WTC11 (cell line): ENCODE results near the gene NUAK1. TPM values are rescaled to one million over a fixed set of nuclear protein-coding genes. Genes with fewer than 3 reads are reported as not detected.

Source experiments
- ATAC-seq: fragments of 200-7000 bp; cut with Tn5 transposase; 2 replicates; pipeline ENCODE4 v1.10.0; 2021; ENCODE audit warnings: mild to moderate bottlenecking, moderate library complexity
- CTCF ChIA-PET: fragments of 300-600 bp; sonication (Branson Sonifier 250); formaldehyde crosslinking; loops from one replicate; lab custom pipeline; 2021; ENCODE audit warnings: antibody characterized with exemption; lab: Charles Lee
- POLR2A ChIA-PET: fragments of 350-600 bp; sonication (Branson Sonifier 250); formaldehyde crosslinking; loops from one replicate; lab custom pipeline; 2021; ENCODE audit warnings: antibody characterized with exemption; lab: Charles Lee
- DNase-seq: peaks from one replicate; pipeline ENCODE4 v3.0.0; 2021; ENCODE audit warnings: low spot score
- H3K27ac Mint-ChIP-seq: 2 replicates; pipeline ENCODE4 v1.8.0; 2021; ENCODE audit warnings: mixed read lengths
- H3K27me3 Mint-ChIP-seq: 2 replicates; pipeline ENCODE4 v1.8.0; 2021; ENCODE audit warnings: low read depth, mild to moderate bottlenecking, moderate library complexity, mixed read lengths
- H3K36me3 Mint-ChIP-seq: 2 replicates; pipeline ENCODE4 v1.8.0; 2021; ENCODE audit warnings: mixed read lengths
- H3K4me1 Mint-ChIP-seq: 2 replicates; pipeline ENCODE4 v1.8.0; 2022; ENCODE audit warnings: mixed read lengths
- H3K4me3 Mint-ChIP-seq: 2 replicates; pipeline ENCODE4 v1.8.0; 2021; ENCODE audit warnings: mild to moderate bottlenecking, moderate library complexity, mixed read lengths
- H3K9me3 Mint-ChIP-seq: 2 replicates; pipeline ENCODE4 v1.8.0; 2021; ENCODE audit warnings: mixed read lengths
- AR ChIP-seq: fragments of 250-450 bp; sonication (Bioruptor Pico); IDR thresholded peaks from 2 replicates; pipeline ENCODE4 v1.9.0; 2021; ENCODE audit warnings: mild to moderate bottlenecking
- CBFB ChIP-seq: sonication (generic); formaldehyde crosslinking; IDR thresholded peaks from 2 replicates; pipeline ENCODE4 v1.8.1; 2022; ENCODE audit warnings: mild to moderate bottlenecking, low read depth, missing genetic modification reagents
- FOXK1 ChIP-seq: sonication (generic); formaldehyde crosslinking; IDR thresholded peaks from 2 replicates; pipeline ENCODE4 v1.8.0; 2022; ENCODE audit warnings: mild to moderate bottlenecking, moderate library complexity, missing genetic modification reagents
- FOXP1 ChIP-seq: sonication (generic); formaldehyde crosslinking; IDR thresholded peaks from 2 replicates; pipeline ENCODE4 v1.8.0; 2022; ENCODE audit warnings: missing genetic modification reagents, mild to moderate bottlenecking, moderate library complexity, borderline replicate concordance
- FOXP4 ChIP-seq: sonication (generic); formaldehyde crosslinking; IDR thresholded peaks from 2 replicates; pipeline ENCODE4 v1.8.0; 2022; ENCODE audit warnings: mild to moderate bottlenecking, missing genetic modification reagents
- GTF2I ChIP-seq: fragments of 250-450 bp; sonication (Bioruptor Pico); conservative IDR thresholded peaks from 2 replicates; pipeline ENCODE4 v1.4.0; 2021; ENCODE audit warnings: mild to moderate bottlenecking
- JAZF1 ChIP-seq: fragments of 250-450 bp; sonication (Bioruptor Pico); IDR thresholded peaks from 2 replicates; pipeline ENCODE4 v1.9.0; 2021; ENCODE audit warnings: moderate library complexity, mild to moderate bottlenecking, inconsistent platforms
- NFATC4 ChIP-seq: fragments of 250-450 bp; sonication (Bioruptor Pico); IDR thresholded peaks from 2 replicates; pipeline ENCODE4 v1.9.0; 2021; ENCODE audit warnings: mild to moderate bottlenecking
- RELA ChIP-seq: sonication (generic); formaldehyde crosslinking; IDR thresholded peaks from 2 replicates; pipeline ENCODE4 v1.8.1; 2022; ENCODE audit warnings: missing genetic modification reagents, mild to moderate bottlenecking, borderline replicate concordance
- SMAD4 ChIP-seq: sonication (generic); formaldehyde crosslinking; IDR thresholded peaks from 2 replicates; pipeline ENCODE4 v1.8.0; 2022; ENCODE audit warnings: mild to moderate bottlenecking, missing genetic modification reagents
- TCF7 ChIP-seq: sonication (generic); formaldehyde crosslinking; IDR thresholded peaks from 2 replicates; pipeline ENCODE4 v1.8.0; 2022; ENCODE audit warnings: mild to moderate bottlenecking, low read depth, missing genetic modification reagents, moderate library complexity
- TEAD4 ChIP-seq: sonication (generic); formaldehyde crosslinking; IDR thresholded peaks from 2 replicates; pipeline ENCODE4 v1.8.0; 2022; ENCODE audit warnings: mild to moderate bottlenecking, missing genetic modification reagents
- TP53 ChIP-seq: sonication (generic); formaldehyde crosslinking; IDR thresholded peaks from 2 replicates; pipeline ENCODE4 v1.8.1; 2023; ENCODE audit warnings: mild to moderate bottlenecking, missing genetic modification reagents
- ZNF219 ChIP-seq: sonication (generic); formaldehyde crosslinking; IDR thresholded peaks from 2 replicates; pipeline ENCODE4 v1.8.0; 2023; ENCODE audit warnings: missing genetic modification reagents, mild to moderate bottlenecking, borderline replicate concordance
- ZNF232 ChIP-seq: sonication (generic); formaldehyde crosslinking; IDR thresholded peaks from 2 replicates; pipeline ENCODE4 v1.8.0; 2022; ENCODE audit warnings: mild to moderate bottlenecking, missing genetic modification reagents
- ZNF263 ChIP-seq: sonication (generic); formaldehyde crosslinking; IDR thresholded peaks from 2 replicates; pipeline ENCODE4 v1.8.1; 2022; ENCODE audit warnings: low read depth, mild to moderate bottlenecking, moderate library complexity, missing genetic modification reagents
- ZNF317 ChIP-seq: sonication (generic); formaldehyde crosslinking; IDR thresholded peaks from 2 replicates; pipeline ENCODE4 v1.8.1; 2023; ENCODE audit warnings: low read depth, mild to moderate bottlenecking, moderate library complexity, missing genetic modification reagents, borderline replicate concordance
- ZNF416 ChIP-seq: fragments of 250-450 bp; sonication (Bioruptor Pico); IDR thresholded peaks from 2 replicates; pipeline ENCODE4 v1.9.0; 2021; ENCODE audit warnings: mild to moderate bottlenecking, inconsistent platforms
- ZNF671 ChIP-seq: fragments of 250-450 bp; sonication (Bioruptor Pico); IDR thresholded peaks from 2 replicates; pipeline ENCODE4 v1.8.0; 2021; ENCODE audit warnings: mild to moderate bottlenecking
- total RNA-seq: library from RNA; stranded (reverse); gene quantifications from 3 replicates; pipeline ENCODE4 v1.2.3, GENCODE V29; 2021
- TF ChIP-seq, protein P1 (sequence below): fragments of 250-450 bp; sonication (Bioruptor Pico); IDR thresholded peaks from 2 replicates; pipeline ENCODE4 v1.9.0; 2021; ENCODE audit warnings: mild to moderate bottlenecking
- TF ChIP-seq, protein P2 (sequence below): fragments of 250-450 bp; sonication (Bioruptor Pico); IDR thresholded peaks from 2 replicates; pipeline ENCODE4 v2.1.2; 2022; ENCODE audit warnings: mild to moderate bottlenecking, moderate library complexity
- TF ChIP-seq, protein P3 (sequence below): sonication (generic); formaldehyde crosslinking; conservative IDR thresholded peaks from 2 replicates; pipeline ENCODE4 v1.8.1; 2022; ENCODE audit warnings: mild to moderate bottlenecking, missing genetic modification reagents
- TF ChIP-seq, protein P4 (sequence below): sonication (generic); formaldehyde crosslinking; IDR thresholded peaks from 2 replicates; pipeline ENCODE4 v1.8.0; 2023; ENCODE audit warnings: missing genetic modification reagents, mild to moderate bottlenecking, borderline replicate concordance
- TF ChIP-seq, protein P5 (sequence below): fragments of 200-600 bp; IDR thresholded peaks from 2 replicates; pipeline ENCODE4 v1.8.0; 2022; ENCODE audit warnings: antibody characterized with exemption

The NUAK1 gene
- total RNA-seq, 1 experiment from 2014 or later: 15.9 TPM

GRCh38 chr12:106071686-106072085 is 67.1 kb downstream of the NUAK1 start:
- Mint-ChIP-seq H3K4me1 (peaks cover 6% of the 10 kb centered on the region), H3K9me3 (no peaks in the 10 kb centered on the region), H3K27ac (no peak overlapping the region), H3K36me3 (peaks cover 23% of the 10 kb centered on the region), H3K27me3 (no peaks in the 10 kb centered on the region), H3K4me3 (no peak overlapping the region)
- DNase-seq (no peak), ATAC-seq (no peak)
- ChIA-PET CTCF (no interaction called here), POLR2A (no interaction called here)
- TF ChIP-seq TP53: no peak
- no peak for TF ChIP-seq ZNF263
- TF ChIP-seq TCF7 (CRISPR knock-in tag): no peak
- no peak for TF ChIP-seq JAZF1 (CRISPR knock-in tag)
- TF ChIP-seq, protein P1, sequence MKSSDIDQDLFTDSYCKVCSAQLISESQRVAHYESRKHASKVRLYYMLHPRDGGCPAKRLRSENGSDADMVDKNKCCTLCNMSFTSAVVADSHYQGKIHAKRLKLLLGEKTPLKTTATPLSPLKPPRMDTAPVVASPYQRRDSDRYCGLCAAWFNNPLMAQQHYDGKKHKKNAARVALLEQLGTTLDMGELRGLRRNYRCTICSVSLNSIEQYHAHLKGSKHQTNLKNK (CRISPR knock-in tag): no peak
- TF ChIP-seq ZNF317: no peak
- no peak for TF ChIP-seq ZNF416 (CRISPR knock-in tag)
- no peak for TF ChIP-seq CBFB (CRISPR knock-in tag)
- TF ChIP-seq FOXP1 (CRISPR knock-in tag): no peak
- no peak for TF ChIP-seq RELA (CRISPR knock-in tag)
- TF ChIP-seq ZNF232 (CRISPR knock-in tag): no peak
- TF ChIP-seq TEAD4 (CRISPR knock-in tag): no peak
- TF ChIP-seq AR (CRISPR knock-in tag): no peak
- no peak for TF ChIP-seq SMAD4 (CRISPR knock-in tag)
- TF ChIP-seq, protein P2, sequence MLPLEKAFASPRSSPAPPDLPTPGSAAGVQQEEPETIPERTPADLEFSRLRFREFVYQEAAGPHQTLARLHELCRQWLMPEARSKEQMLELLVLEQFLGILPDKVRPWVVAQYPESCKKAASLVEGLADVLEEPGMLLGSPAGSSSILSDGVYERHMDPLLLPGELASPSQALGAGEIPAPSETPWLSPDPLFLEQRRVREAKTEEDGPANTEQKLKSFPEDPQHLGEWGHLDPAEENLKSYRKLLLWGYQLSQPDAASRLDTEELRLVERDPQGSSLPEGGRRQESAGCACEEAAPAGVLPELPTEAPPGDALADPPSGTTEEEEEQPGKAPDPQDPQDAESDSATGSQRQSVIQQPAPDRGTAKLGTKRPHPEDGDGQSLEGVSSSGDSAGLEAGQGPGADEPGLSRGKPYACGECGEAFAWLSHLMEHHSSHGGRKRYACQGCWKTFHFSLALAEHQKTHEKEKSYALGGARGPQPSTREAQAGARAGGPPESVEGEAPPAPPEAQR (CRISPR knock-in tag): no peak

DNA sequence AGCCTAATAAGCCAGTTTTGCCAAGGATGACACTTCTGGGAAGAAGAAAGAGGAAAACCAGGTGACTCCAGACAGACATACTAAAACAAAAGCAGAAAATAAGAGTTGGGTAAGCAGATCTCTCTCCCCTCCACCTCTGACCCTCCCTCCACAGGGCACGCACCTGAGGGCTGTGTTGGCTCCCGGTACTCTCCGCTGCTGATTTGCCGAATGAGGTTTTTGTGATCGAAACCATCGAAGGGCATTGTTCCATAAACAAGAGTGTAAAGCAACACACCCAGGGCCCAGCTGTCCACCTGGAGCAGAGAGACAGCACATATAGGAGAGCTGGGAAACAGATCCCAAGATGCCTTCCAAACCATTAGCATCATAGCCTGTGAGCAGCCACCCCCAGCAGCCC is 68.1 kb downstream of the NUAK1 start:
- H3K36me3 Mint-ChIP-seq: peaks cover 32% of the 10 kb centered on the region
- no peak for DNase-seq
- H3K4me1 Mint-ChIP-seq: peaks cover 6% of the 10 kb centered on the region
- no peak overlapping the region; the same call in 1 of the 2 replicates for H3K27ac Mint-ChIP-seq
- no peaks in the 10 kb centered on the region for H3K9me3 Mint-ChIP-seq
- no peak overlapping the region for H3K4me3 Mint-ChIP-seq
- ChIA-PET POLR2A (no interaction called here), CTCF (no interaction called here)
- no peaks in the 10 kb centered on the region for H3K27me3 Mint-ChIP-seq
- no peak for ATAC-seq
- TF ChIP-seq ZNF232 (CRISPR knock-in tag) (no peak), FOXP4 (no peak), TCF7 (CRISPR knock-in tag) (no peak), SMAD4 (CRISPR knock-in tag) (no peak), NFATC4 (CRISPR knock-in tag) (no peak), ZNF671 (no peak), GTF2I (CRISPR knock-in tag) (no peak), FOXK1 (CRISPR knock-in tag) (no peak), ZNF219 (CRISPR knock-in tag) (no peak)
- TF ChIP-seq, protein P3, sequence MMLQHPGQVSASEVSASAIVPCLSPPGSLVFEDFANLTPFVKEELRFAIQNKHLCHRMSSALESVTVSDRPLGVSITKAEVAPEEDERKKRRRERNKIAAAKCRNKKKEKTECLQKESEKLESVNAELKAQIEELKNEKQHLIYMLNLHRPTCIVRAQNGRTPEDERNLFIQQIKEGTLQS: no peak
- TF ChIP-seq, protein P4, sequence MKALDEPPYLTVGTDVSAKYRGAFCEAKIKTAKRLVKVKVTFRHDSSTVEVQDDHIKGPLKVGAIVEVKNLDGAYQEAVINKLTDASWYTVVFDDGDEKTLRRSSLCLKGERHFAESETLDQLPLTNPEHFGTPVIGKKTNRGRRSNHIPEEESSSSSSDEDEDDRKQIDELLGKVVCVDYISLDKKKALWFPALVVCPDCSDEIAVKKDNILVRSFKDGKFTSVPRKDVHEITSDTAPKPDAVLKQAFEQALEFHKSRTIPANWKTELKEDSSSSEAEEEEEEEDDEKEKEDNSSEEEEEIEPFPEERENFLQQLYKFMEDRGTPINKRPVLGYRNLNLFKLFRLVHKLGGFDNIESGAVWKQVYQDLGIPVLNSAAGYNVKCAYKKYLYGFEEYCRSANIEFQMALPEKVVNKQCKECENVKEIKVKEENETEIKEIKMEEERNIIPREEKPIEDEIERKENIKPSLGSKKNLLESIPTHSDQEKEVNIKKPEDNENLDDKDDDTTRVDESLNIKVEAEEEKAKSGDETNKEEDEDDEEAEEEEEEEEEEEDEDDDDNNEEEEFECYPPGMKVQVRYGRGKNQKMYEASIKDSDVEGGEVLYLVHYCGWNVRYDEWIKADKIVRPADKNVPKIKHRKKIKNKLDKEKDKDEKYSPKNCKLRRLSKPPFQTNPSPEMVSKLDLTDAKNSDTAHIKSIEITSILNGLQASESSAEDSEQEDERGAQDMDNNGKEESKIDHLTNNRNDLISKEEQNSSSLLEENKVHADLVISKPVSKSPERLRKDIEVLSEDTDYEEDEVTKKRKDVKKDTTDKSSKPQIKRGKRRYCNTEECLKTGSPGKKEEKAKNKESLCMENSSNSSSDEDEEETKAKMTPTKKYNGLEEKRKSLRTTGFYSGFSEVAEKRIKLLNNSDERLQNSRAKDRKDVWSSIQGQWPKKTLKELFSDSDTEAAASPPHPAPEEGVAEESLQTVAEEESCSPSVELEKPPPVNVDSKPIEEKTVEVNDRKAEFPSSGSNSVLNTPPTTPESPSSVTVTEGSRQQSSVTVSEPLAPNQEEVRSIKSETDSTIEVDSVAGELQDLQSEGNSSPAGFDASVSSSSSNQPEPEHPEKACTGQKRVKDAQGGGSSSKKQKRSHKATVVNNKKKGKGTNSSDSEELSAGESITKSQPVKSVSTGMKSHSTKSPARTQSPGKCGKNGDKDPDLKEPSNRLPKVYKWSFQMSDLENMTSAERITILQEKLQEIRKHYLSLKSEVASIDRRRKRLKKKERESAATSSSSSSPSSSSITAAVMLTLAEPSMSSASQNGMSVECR (CRISPR knock-in tag): no peak
- TF ChIP-seq, protein P5, sequence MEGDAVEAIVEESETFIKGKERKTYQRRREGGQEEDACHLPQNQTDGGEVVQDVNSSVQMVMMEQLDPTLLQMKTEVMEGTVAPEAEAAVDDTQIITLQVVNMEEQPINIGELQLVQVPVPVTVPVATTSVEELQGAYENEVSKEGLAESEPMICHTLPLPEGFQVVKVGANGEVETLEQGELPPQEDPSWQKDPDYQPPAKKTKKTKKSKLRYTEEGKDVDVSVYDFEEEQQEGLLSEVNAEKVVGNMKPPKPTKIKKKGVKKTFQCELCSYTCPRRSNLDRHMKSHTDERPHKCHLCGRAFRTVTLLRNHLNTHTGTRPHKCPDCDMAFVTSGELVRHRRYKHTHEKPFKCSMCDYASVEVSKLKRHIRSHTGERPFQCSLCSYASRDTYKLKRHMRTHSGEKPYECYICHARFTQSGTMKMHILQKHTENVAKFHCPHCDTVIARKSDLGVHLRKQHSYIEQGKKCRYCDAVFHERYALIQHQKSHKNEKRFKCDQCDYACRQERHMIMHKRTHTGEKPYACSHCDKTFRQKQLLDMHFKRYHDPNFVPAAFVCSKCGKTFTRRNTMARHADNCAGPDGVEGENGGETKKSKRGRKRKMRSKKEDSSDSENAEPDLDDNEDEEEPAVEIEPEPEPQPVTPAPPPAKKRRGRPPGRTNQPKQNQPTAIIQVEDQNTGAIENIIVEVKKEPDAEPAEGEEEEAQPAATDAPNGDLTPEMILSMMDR: no peak
